ENCODE measurements around the gene GMDS. TPM values are rescaled to one million over a fixed set of nuclear protein-coding genes. Genes with fewer than 3 reads are reported as not detected.

GMDS gene
- total and polyA plus RNA-seq, 2 of the 13 experiments (the other 11 are each of a cell fraction or from before 2014, with no cell fraction given): 64.4 to 112 TPM

DNA sequence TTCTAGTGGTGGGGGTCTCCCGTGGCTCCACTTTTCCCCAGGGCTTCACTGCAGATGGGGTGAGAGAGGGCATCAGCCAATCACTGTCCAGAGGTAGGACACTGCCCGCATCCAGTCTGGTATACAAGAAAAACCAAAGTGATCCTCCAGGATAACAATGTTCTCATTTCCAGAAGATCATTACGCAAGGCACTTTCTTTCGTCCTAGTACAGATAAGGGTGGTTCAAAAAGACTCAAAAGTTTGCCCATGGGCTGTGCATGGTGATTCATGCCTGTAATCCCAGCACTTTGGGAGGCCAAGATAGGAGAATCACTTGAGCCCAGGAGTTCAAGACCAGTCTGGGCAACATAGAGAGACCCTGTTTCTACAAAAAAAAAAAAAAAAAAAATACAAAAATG is 16.4 kb downstream of the GMDS start (continued):
- TF ChIP-seq, protein P1, sequence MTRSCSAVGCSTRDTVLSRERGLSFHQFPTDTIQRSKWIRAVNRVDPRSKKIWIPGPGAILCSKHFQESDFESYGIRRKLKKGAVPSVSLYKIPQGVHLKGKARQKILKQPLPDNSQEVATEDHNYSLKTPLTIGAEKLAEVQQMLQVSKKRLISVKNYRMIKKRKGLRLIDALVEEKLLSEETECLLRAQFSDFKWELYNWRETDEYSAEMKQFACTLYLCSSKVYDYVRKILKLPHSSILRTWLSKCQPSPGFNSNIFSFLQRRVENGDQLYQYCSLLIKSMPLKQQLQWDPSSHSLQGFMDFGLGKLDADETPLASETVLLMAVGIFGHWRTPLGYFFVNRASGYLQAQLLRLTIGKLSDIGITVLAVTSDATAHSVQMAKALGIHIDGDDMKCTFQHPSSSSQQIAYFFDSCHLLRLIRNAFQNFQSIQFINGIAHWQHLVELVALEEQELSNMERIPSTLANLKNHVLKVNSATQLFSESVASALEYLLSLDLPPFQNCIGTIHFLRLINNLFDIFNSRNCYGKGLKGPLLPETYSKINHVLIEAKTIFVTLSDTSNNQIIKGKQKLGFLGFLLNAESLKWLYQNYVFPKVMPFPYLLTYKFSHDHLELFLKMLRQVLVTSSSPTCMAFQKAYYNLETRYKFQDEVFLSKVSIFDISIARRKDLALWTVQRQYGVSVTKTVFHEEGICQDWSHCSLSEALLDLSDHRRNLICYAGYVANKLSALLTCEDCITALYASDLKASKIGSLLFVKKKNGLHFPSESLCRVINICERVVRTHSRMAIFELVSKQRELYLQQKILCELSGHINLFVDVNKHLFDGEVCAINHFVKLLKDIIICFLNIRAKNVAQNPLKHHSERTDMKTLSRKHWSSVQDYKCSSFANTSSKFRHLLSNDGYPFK (CRISPR knock-in tag; IDR thresholded peaks at IDR 0.05; ENCODE audit: borderline replicate concordance): no peak
- TF ChIP-seq TEAD3 (CRISPR knock-in tag; optimal IDR thresholded peaks at IDR 0.05; ENCODE audit: borderline replicate concordance): no peak
- 0 out of 2 replicates have a peak, but pooled peaks have one; percentile 31 for TF ChIP-seq FOXO1 (CRISPR knock-in tag; IDR thresholded peaks at IDR 0.05)
- no peak for TF ChIP-seq NAIF1 (CRISPR knock-in tag; IDR thresholded peaks at IDR 0.05; ENCODE audit: borderline replicate concordance)
- TF ChIP-seq GATAD2A (CRISPR knock-in tag; IDR thresholded peaks at IDR 0.05): peak; percentile 55
- no peak for TF ChIP-seq ARHGAP35 (CRISPR knock-in tag; IDR thresholded peaks at IDR 0.05; ENCODE audit: borderline replicate concordance)
- TF ChIP-seq FOSL2 (CRISPR knock-in tag; IDR thresholded peaks at IDR 0.05): peak; percentile 67
- TF ChIP-seq, protein P2, sequence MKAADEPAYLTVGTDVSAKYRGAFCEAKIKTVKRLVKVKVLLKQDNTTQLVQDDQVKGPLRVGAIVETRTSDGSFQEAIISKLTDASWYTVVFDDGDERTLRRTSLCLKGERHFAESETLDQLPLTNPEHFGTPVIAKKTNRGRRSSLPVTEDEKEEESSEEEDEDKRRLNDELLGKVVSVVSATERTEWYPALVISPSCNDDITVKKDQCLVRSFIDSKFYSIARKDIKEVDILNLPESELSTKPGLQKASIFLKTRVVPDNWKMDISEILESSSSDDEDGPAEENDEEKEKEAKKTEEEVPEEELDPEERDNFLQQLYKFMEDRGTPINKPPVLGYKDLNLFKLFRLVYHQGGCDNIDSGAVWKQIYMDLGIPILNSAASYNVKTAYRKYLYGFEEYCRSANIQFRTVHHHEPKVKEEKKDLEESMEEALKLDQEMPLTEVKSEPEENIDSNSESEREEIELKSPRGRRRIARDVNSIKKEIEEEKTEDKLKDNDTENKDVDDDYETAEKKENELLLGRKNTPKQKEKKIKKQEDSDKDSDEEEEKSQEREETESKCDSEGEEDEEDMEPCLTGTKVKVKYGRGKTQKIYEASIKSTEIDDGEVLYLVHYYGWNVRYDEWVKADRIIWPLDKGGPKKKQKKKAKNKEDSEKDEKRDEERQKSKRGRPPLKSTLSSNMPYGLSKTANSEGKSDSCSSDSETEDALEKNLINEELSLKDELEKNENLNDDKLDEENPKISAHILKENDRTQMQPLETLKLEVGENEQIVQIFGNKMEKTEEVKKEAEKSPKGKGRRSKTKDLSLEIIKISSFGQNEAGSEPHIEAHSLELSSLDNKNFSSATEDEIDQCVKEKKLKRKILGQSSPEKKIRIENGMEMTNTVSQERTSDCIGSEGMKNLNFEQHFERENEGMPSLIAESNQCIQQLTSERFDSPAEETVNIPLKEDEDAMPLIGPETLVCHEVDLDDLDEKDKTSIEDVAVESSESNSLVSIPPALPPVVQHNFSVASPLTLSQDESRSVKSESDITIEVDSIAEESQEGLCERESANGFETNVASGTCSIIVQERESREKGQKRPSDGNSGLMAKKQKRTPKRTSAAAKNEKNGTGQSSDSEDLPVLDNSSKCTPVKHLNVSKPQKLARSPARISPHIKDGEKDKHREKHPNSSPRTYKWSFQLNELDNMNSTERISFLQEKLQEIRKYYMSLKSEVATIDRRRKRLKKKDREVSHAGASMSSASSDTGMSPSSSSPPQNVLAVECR (CRISPR knock-in tag; IDR thresholded peaks at IDR 0.05; ENCODE audit: borderline replicate concordance): peak; percentile 28; the same call in 1 of the 2 replicates
- TF ChIP-seq ZNF607 (CRISPR knock-in tag; IDR thresholded peaks at IDR 0.05; ENCODE audit: borderline replicate concordance): no peak
- no peak for TF ChIP-seq ZNF230 (CRISPR knock-in tag; IDR thresholded peaks at IDR 0.05)
- TF ChIP-seq SOX6 (IDR thresholded peaks at IDR 0.05): no peak
- TF ChIP-seq SOX6 (CRISPR knock-in tag; IDR thresholded peaks at IDR 0.05): peak; percentile 18; the same call in 1 of the 2 replicates
- TF ChIP-seq KDM1A (CRISPR knock-in tag; IDR thresholded peaks at IDR 0.05): no peak
- TF ChIP-seq SKI (IDR thresholded peaks at IDR 0.05; ENCODE audit: partially characterized antibody): no peak
- no peak for TF ChIP-seq CREB1 (IDR thresholded peaks at IDR 0.05)
- TF ChIP-seq CREB1 (CRISPR knock-in tag; IDR thresholded peaks at IDR 0.05): peak; percentile 29; the same call in 1 of the 2 replicates
- peak; percentile 56; the same call in 1 of the 2 replicates for TF ChIP-seq ZNF614 (CRISPR knock-in tag; IDR thresholded peaks at IDR 0.05; ENCODE audit: borderline replicate concordance)
- no peak for TF ChIP-seq ETV5 (CRISPR knock-in tag; IDR thresholded peaks at IDR 0.05; ENCODE audit: borderline replicate concordance)
- TF ChIP-seq ERF (CRISPR knock-in tag; IDR thresholded peaks at IDR 0.05): 0 out of 2 replicates have a peak, but pooled peaks have one; percentile 30
- TF ChIP-seq, protein P3, sequence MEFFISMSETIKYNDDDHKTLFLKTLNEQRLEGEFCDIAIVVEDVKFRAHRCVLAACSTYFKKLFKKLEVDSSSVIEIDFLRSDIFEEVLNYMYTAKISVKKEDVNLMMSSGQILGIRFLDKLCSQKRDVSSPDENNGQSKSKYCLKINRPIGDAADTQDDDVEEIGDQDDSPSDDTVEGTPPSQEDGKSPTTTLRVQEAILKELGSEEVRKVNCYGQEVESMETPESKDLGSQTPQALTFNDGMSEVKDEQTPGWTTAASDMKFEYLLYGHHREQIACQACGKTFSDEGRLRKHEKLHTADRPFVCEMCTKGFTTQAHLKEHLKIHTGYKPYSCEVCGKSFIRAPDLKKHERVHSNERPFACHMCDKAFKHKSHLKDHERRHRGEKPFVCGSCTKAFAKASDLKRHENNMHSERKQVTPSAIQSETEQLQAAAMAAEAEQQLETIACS (CRISPR knock-in tag; IDR thresholded peaks at IDR 0.05): no peak
- TF ChIP-seq RXRA (CRISPR knock-in tag; IDR thresholded peaks at IDR 0.05): no peak
- TF ChIP-seq DR1 (CRISPR knock-in tag; IDR thresholded peaks at IDR 0.05): no peak
- no peak for TF ChIP-seq SMARCE1 (IDR thresholded peaks at IDR 0.05; ENCODE audit: borderline replicate concordance)
